Suprapubic skin (tissue), 4 donors: ENCODE data around the gene PLAC9. TPM values are rescaled to one million over a fixed set of nuclear protein-coding genes. Genes with fewer than 3 reads are reported as not detected.

Source experiments
- DNase-seq, 2 donors: peaks; one replicate each; pipeline ENCODE4 v3.0.0-alpha.2; 2019; ENCODE audit warnings: low spot score in 2 of 2
- H3K27ac ChIP-seq: fragments of 200-600 bp; sonication (generic); one replicate; pipeline ENCODE4 v1.5.1; 2019
- H3K27me3 ChIP-seq: fragments of 200-600 bp; sonication (generic); one replicate; pipeline ENCODE4 v1.5.1; 2019
- H3K36me3 ChIP-seq: fragments of 200-600 bp; sonication (generic); one replicate; pipeline ENCODE4 v1.5.1; 2019
- H3K4me1 ChIP-seq: fragments of 200-600 bp; sonication (generic); one replicate; pipeline ENCODE4 v1.5.1; 2019
- H3K4me3 ChIP-seq: fragments of 200-600 bp; sonication (generic); one replicate; pipeline ENCODE4 v1.5.1; 2019; ENCODE audit warnings: mild to moderate bottlenecking
- H3K9me3 ChIP-seq: fragments of 200-600 bp; sonication (generic); one replicate; pipeline ENCODE4 v1.5.1; 2019
- CTCF ChIP-seq, 2 donors: fragments of 200-600 bp in 1 of 2; fragments of 450-650 bp in 1 of 2; sonication (generic) in 1 of 2; IDR thresholded peaks; one replicate each; pipeline ENCODE4 v1.5.1; 2016 to 2019; ENCODE audit warnings: antibody characterized with exemption in 2 of 2, mild to moderate bottlenecking in 1 of 2, moderate library complexity in 1 of 2
- EP300 ChIP-seq: sonication (generic); formaldehyde crosslinking; IDR thresholded peaks from one replicate; pipeline ENCODE4 v1.6.1; 2017; ENCODE audit warnings: antibody characterized with exemption
- POLR2A ChIP-seq, 2 donors: fragments of 450-650 bp; IDR thresholded peaks; one replicate each; pipeline ENCODE4 v1.6.1; 2017; ENCODE audit warnings: antibody characterized with exemption in 2 of 2, mild to moderate bottlenecking in 2 of 2, moderate library complexity in 2 of 2
- POLR2AphosphoS5 ChIP-seq, 3 donors: sonication (generic); formaldehyde crosslinking; IDR thresholded peaks; one replicate each; pipeline ENCODE4 v1.6.1; 2017; ENCODE audit warnings: antibody characterized with exemption in 3 of 3
- WGBS: methylation state at CpG from one replicate; pipeline ENCODE4 v1.1.5; 2018; 5-methylcytosine and 5-hydroxymethylcytosine counted together
- total RNA-seq, 4 donors: library from RNA; depleted of rRNA; stranded (reverse); fragments of >200 nt; gene quantifications; one replicate each; pipeline ENCODE4 v1.1.0, GENCODE V29; 2016

Gene PLAC9
- total RNA-seq, 4 donors from 2014 or later, result 5.6 to 18.5 (median 9.2) TPM

- no peak overlapping the region for H3K4me3 ChIP-seq
- no peaks in the 10 kb centered on the region for H3K27me3 ChIP-seq
- 25% methylated on average over 13 of the region's 14 CpGs for WGBS
- TF ChIP-seq POLR2AphosphoS5 (IDR thresholded peaks at IDR 0.05) (peak; percentile 22 to 33 (median 31)), EP300 (no peak), CTCF (IDR thresholded peaks at IDR 0.05) (no peak), POLR2A (IDR thresholded peaks at IDR 0.05) (no peak)
- H3K9me3 ChIP-seq, result no peaks in the 10 kb centered on the region
- H3K4me1 ChIP-seq, result peaks cover 72% of the 10 kb centered on the region
- peak overlapping the region; percentile 57 for H3K27ac ChIP-seq
- peaks cover 76% of the 10 kb centered on the region for H3K36me3 ChIP-seq
- DNase-seq, result peak in 1 of 2 donors; percentile 94
These were observed 26.1 kb downstream of the PLAC9 start for GRCh38 chr10:80158598-80159127.

- Histone ChIP-seq H3K4me3 (no peak overlapping the region), H3K4me1 (peaks cover 78% of the 10 kb centered on the region), H3K27ac (peak overlapping the region; percentile 57), H3K36me3 (peaks cover 75% of the 10 kb centered on the region), H3K9me3 (no peaks in the 10 kb centered on the region), H3K27me3 (no peaks in the 10 kb centered on the region)
- TF ChIP-seq POLR2AphosphoS5 (IDR thresholded peaks at IDR 0.05) (no peak), CTCF (IDR thresholded peaks at IDR 0.05) (no peak), POLR2A (IDR thresholded peaks at IDR 0.05) (no peak), EP300 (no peak)
- no peak for DNase-seq
- 76% methylated on average over 9 of the region's 9 CpGs for WGBS
These were observed 26.8 kb downstream of the PLAC9 start for GRCh38 chr10:80159166-80159873.

GRCh38 chr10:80160361-80161320 lies 28.1 kb downstream of the PLAC9 start:
- peaks cover 74% of the 10 kb centered on the region for H3K36me3 ChIP-seq
- DNase-seq, result no peak
- TF ChIP-seq POLR2AphosphoS5 (IDR thresholded peaks at IDR 0.05), result no peak
- TF ChIP-seq CTCF (IDR thresholded peaks at IDR 0.05), result no peak
- no peak for TF ChIP-seq EP300
- no peak for TF ChIP-seq POLR2A (IDR thresholded peaks at IDR 0.05)
- no peaks in the 10 kb centered on the region for H3K9me3 ChIP-seq
- peaks cover 79% of the 10 kb centered on the region for H3K4me1 ChIP-seq
- whole genome bisulfite sequencing, result 86% methylated on average over 17 of the region's 17 CpGs
- no peak overlapping the region for H3K4me3 ChIP-seq
- H3K27me3 ChIP-seq, result no peaks in the 10 kb centered on the region
- no peak overlapping the region for H3K27ac ChIP-seq

GRCh38 chr10:80161321-80162083 lies 29.0 kb downstream of the PLAC9 start:
- Histone ChIP-seq H3K27me3 (no peaks in the 10 kb centered on the region), H3K36me3 (peaks cover 68% of the 10 kb centered on the region), H3K9me3 (no peaks in the 10 kb centered on the region), H3K4me1 (peaks cover 79% of the 10 kb centered on the region), H3K27ac (no peak overlapping the region), H3K4me3 (no peak overlapping the region)
- 81% methylated on average over 20 of the region's 21 CpGs for WGBS
- no peak for TF ChIP-seq CTCF (IDR thresholded peaks at IDR 0.05)
- TF ChIP-seq POLR2AphosphoS5 (IDR thresholded peaks at IDR 0.05), result no peak
- no peak for TF ChIP-seq EP300
- TF ChIP-seq POLR2A (IDR thresholded peaks at IDR 0.05), result no peak
- no peak for DNase-seq
